ENCODE data around the gene MYRIP.

- TF ChIP-seq POLR2A (IDR thresholded peaks at IDR 0.05) (no peak), CTCF (IDR thresholded peaks at IDR 0.05) (no peak)
These were observed 287.3 kb downstream of the MYRIP start for GRCh38 chr3:40096661-40097111.

Data from adrenal gland (tissue), 5 donors.